Heart left ventricle (tissue), 13 donors: ENCODE data around the gene FBN1.

Experiments
- POLR2A ChIP-seq, 2 donors: fragments of 450-650 bp; IDR thresholded peaks; one replicate each; pipeline ENCODE4 v1.6.1; 2017; ENCODE audit warnings: antibody characterized with exemption in 2 of 2, mild to moderate bottlenecking in 2 of 2, moderate library complexity in 2 of 2
- TF ChIP-seq, protein P1 (sequence below), 12 donors: fragments of 200-600 bp; sonication (generic) in 4 of 12; IDR thresholded peaks; one replicate each; pipeline versions ENCODE4 v1.5.0 to v1.8.0; 2018 to 2022; ENCODE audit warnings: antibody characterized with exemption in 12 of 12, mild to moderate bottlenecking in 5 of 12
- donor health status: ischemic (EF 13 %, LVEDD 7.1; RV severe dilation, severe dysfunction).
- donor health status: DM: no; HTN: yes; CAD: no.
- donor health status: DM: no; HTN: no; CAD: no.
- donor health status: ischemic (EF 25% LVEDD 6.9; RV normal size, moderate dysfunction).
- donor health status: ischemic (EF 25% LVEDD 5.7; RV mildly dilated, moderate dysfunction).
- donor health status: ischemic (EF 35%, LVEDD 5.7; RV mildly dilated, moderate dysfunction).
- donor health status: nonischemic (EF 11% LVEDD 7.7; RV severe dilation, severe dysfunction).
- donor health status: DM: yes; HTN: yes; CAD: no.
- donor health status: PGD.
- donor health status: ischemic (EF 29% LVEDD 5.4; RV normal size, mild dysfunction).
- donor health status: nonischemic (EF 23%, LVEDD 6.1; RV moderate dilation, normal function).

DNA sequence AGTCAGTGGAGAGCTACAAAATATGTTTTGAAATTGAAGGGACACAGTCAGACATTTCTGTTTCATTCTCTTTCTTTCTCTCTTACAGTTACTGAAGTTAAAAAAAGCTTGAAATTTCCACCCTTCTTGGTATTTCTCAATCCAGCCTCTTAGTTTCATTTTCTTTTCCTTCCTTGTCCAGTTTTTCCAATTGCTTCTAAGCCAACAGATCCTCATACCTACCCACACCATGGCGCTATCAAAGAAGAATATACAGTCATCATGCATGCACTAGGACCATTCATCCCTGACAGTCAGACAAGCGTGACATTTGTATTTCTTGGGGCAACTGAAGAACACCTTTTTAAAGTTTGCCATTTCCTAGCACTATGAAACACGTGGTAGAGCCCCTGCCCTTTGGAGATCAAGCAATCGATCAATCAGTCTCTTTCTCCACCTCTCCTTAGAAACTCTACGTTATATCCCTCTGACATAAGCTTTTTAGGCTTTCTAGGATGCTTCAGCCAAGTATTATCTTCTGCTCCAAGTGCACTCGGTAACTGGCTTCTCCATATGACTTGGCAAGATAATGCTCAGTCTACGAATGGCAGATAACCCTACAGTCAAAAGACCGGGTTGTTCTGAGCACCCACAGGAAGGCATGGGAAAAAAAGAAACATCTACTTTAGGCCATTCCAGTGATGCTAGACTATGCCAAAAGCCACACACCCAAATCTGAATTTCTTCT is 65.4 kb downstream of the FBN1 start:
- TF ChIP-seq, protein P1, sequence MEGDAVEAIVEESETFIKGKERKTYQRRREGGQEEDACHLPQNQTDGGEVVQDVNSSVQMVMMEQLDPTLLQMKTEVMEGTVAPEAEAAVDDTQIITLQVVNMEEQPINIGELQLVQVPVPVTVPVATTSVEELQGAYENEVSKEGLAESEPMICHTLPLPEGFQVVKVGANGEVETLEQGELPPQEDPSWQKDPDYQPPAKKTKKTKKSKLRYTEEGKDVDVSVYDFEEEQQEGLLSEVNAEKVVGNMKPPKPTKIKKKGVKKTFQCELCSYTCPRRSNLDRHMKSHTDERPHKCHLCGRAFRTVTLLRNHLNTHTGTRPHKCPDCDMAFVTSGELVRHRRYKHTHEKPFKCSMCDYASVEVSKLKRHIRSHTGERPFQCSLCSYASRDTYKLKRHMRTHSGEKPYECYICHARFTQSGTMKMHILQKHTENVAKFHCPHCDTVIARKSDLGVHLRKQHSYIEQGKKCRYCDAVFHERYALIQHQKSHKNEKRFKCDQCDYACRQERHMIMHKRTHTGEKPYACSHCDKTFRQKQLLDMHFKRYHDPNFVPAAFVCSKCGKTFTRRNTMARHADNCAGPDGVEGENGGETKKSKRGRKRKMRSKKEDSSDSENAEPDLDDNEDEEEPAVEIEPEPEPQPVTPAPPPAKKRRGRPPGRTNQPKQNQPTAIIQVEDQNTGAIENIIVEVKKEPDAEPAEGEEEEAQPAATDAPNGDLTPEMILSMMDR (IDR thresholded peaks at IDR 0.05), result no peak
- TF ChIP-seq POLR2A (IDR thresholded peaks at IDR 0.05), result no peak
